SJSA1 (cell line): ENCODE measurements around the gene CTNNA3. TPM values are rescaled to one million over a fixed set of nuclear protein-coding genes. Genes with fewer than 3 reads are reported as not detected.

ENCODE experiments used
- DNase-seq, 2 experiments: peaks; one replicate each; pipeline ENCODE4 v3.0.0-alpha.2; 2015 to 2020; ENCODE audit warnings: low spot score in 2 of 2, low read depth in 1 of 2
- H3K27ac ChIP-seq: fragments of 250-450 bp; sonication (Bioruptor Pico); 2 replicates; pipeline ENCODE4 v1.5.1; 2020; ENCODE audit warnings: mild to moderate bottlenecking, moderate library complexity
- H3K27me3 ChIP-seq: fragments of 250-450 bp; sonication (Bioruptor Pico); replicated peaks from 2 replicates; pipeline ENCODE4 v1.5.1; 2020; ENCODE audit warnings: mild to moderate bottlenecking, moderate library complexity
- H3K36me3 ChIP-seq: fragments of 250-450 bp; sonication (Bioruptor Pico); 2 replicates; pipeline ENCODE4 v1.5.1; 2020; ENCODE audit warnings: mild to moderate bottlenecking
- H3K4me1 ChIP-seq: fragments of 250-450 bp; sonication (Bioruptor Pico); replicated peaks from 2 replicates; pipeline ENCODE4 v1.6.1; 2021; ENCODE audit warnings: mild to moderate bottlenecking
- H3K4me3 ChIP-seq: fragments of 250-450 bp; sonication (Bioruptor Pico); 2 replicates; pipeline ENCODE4 v1.5.1; 2020; ENCODE audit warnings: mild to moderate bottlenecking
- H3K9me3 ChIP-seq: fragments of 250-450 bp; sonication (Bioruptor Pico); replicated peaks from 2 replicates; pipeline ENCODE4 v1.5.1; 2020; ENCODE audit warnings: mild to moderate bottlenecking
- total RNA-seq: library from RNA; depleted of rRNA; stranded (reverse); fragments of >200 nt; shearing (Covaris generic); gene quantifications from 2 replicates; pipeline ENCODE4 v1.2.3, GENCODE V29; 2014

The CTNNA3 gene
- total RNA-seq, 1 experiment from 2014 or later, result 0.18 TPM

DNA sequence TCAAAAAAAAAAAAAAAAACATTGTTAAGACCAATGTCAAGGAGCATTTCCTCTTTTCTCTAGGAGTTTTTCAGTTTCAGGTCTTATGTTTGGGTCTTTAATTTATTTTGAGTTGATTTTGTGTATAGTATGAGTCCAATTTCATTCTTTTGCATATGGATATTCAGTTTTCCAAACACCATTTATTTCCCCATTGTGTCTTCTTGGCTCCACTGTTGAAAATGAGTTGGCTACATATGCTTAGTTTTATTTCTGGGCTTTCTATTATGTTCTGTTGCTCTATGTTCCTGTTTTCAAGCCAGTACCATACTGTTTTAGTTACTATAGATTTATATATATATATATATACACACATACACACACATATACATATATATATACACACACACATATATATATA, 1506.7 kb downstream of the CTNNA3 start:
- H3K36me3 ChIP-seq, result no peaks in the 10 kb centered on the region
- H3K4me3 ChIP-seq, result no peak overlapping the region
- H3K9me3 ChIP-seq, result no peaks in the 10 kb centered on the region
- H3K27me3 ChIP-seq, result no peaks in the 10 kb centered on the region
- H3K4me1 ChIP-seq, result no peaks in the 10 kb centered on the region
- no peak overlapping the region for H3K27ac ChIP-seq
- no peak for DNase-seq

- H3K4me3 ChIP-seq, result no peak overlapping the region
- no peak for DNase-seq
- H3K27me3 ChIP-seq, result no peaks in the 10 kb centered on the region
- H3K27ac ChIP-seq, result no peak overlapping the region
- H3K4me1 ChIP-seq, result no peaks in the 10 kb centered on the region
- H3K36me3 ChIP-seq, result no peaks in the 10 kb centered on the region
- no peaks in the 10 kb centered on the region for H3K9me3 ChIP-seq
Measured at GRCh38 chr10:66187053-66187733, 1508.8 kb downstream of the CTNNA3 start.

DNA sequence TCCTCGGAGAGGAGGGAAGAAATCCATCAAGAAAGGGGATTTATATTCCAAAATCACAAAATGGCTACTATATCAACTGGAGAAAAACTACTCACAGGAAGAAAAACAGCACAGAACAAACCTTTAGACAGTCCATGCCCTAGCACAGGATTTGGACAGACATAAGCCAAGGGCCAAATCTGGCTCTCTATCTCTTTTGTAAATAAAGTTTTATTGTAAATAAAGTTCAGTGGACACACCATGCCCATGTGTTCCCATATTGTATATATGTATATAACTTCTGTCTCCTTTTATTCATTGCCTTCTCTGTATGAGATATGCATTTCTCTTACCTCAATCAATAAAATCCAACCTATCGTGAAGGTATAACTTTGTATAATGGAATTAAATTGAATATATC, 1513.0 kb downstream of the CTNNA3 start:
- no peaks in the 10 kb centered on the region for H3K9me3 ChIP-seq
- no peaks in the 10 kb centered on the region for H3K4me1 ChIP-seq
- H3K36me3 ChIP-seq, result no peaks in the 10 kb centered on the region
- H3K27me3 ChIP-seq, result no peaks in the 10 kb centered on the region
- DNase-seq, result no peak
- H3K4me3 ChIP-seq, result no peak overlapping the region
- H3K27ac ChIP-seq, result no peak overlapping the region

GRCh38 chr10:66180581-66181318, 1515.2 kb downstream of the CTNNA3 start:
- Histone ChIP-seq H3K4me3 (no peak overlapping the region), H3K27ac (no peak overlapping the region), H3K9me3 (no peaks in the 10 kb centered on the region), H3K36me3 (no peaks in the 10 kb centered on the region), H3K27me3 (no peaks in the 10 kb centered on the region), H3K4me1 (no peaks in the 10 kb centered on the region)
- peak in 1 of 2 experiments; percentile 30 for DNase-seq

GRCh38 chr10:66180021-66180420, 1516.0 kb downstream of the CTNNA3 start:
- no peaks in the 10 kb centered on the region for H3K36me3 ChIP-seq
- DNase-seq, result no peak
- no peak overlapping the region for H3K4me3 ChIP-seq

DNA sequence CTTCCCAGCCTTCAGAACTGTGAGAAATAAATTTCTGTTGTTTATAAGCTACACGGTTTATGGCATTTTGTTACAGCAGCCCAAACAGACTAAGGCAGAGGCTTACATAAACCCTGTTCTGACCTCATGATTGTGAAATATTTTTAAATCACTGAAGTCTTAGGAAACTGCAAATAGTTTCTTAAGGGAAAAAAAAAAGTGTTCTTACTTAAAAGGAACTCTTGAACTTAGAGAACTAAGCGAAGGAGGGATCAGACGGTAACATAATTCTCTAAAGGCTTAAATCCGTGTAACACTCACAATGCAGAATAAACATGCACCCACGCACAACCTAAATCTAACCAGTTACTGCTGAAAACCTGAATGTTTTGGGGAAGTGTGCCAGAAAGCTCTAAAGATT, 1519.2 kb downstream of the CTNNA3 start:
- DNase-seq, result no peak
- no peak overlapping the region for H3K4me3 ChIP-seq
- no peaks in the 10 kb centered on the region for H3K27me3 ChIP-seq
- H3K4me1 ChIP-seq, result no peaks in the 10 kb centered on the region
- no peak overlapping the region for H3K27ac ChIP-seq
- no peaks in the 10 kb centered on the region for H3K9me3 ChIP-seq
- H3K36me3 ChIP-seq, result no peaks in the 10 kb centered on the region

More at GRCh38 chr10:66180021-66180420, 1516.0 kb downstream of the CTNNA3 start:
- no peaks in the 10 kb centered on the region for H3K9me3 ChIP-seq
- H3K27ac ChIP-seq, result no peak overlapping the region
- no peaks in the 10 kb centered on the region for H3K27me3 ChIP-seq
- no peaks in the 10 kb centered on the region for H3K4me1 ChIP-seq

DNA sequence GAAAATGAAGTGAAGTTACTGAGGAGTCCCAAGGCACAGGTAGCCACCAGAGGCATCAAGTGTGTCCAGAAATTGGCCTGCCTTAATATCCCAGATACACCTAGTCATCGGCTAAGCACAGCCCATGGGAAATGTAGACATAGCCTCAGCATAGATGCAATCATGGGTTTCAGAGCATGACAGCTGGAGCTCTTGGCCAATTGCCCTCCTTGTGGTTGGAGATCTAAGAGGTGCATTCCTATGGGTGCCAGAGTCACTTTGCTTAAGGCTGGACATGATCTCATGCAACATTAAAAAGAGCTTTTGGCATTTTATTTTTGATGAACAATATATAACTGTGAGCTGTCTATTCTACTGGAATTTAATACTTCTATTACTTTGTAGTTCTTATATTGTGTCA, 1528.2 kb downstream of the CTNNA3 start:
- Histone ChIP-seq H3K27ac (no peak overlapping the region), H3K36me3 (no peaks in the 10 kb centered on the region)
- no peak for DNase-seq

GRCh38 chr10:66162560-66163143, 1533.3 kb downstream of the CTNNA3 start:
- H3K4me3 ChIP-seq, result no peak overlapping the region
- no peaks in the 10 kb centered on the region for H3K4me1 ChIP-seq
- DNase-seq, result no peak
- H3K9me3 ChIP-seq, result no peaks in the 10 kb centered on the region
- H3K27ac ChIP-seq, result no peak overlapping the region
- no peaks in the 10 kb centered on the region for H3K27me3 ChIP-seq
- H3K36me3 ChIP-seq, result no peaks in the 10 kb centered on the region

More for the DNA sequence above, 1528.2 kb downstream of the CTNNA3 start:
- no peaks in the 10 kb centered on the region; the same call in 1 of the 2 replicates for H3K9me3 ChIP-seq
- H3K4me3 ChIP-seq, result no peak overlapping the region
- no peaks in the 10 kb centered on the region for H3K4me1 ChIP-seq
- no peaks in the 10 kb centered on the region for H3K27me3 ChIP-seq

- Histone ChIP-seq H3K27ac (no peak overlapping the region), H3K27me3 (no peaks in the 10 kb centered on the region), H3K36me3 (no peaks in the 10 kb centered on the region), H3K4me1 (no peaks in the 10 kb centered on the region), H3K4me3 (no peak overlapping the region), H3K9me3 (no peaks in the 10 kb centered on the region)
- no peak for DNase-seq
Measured at GRCh38 chr10:66151346-66151745, 1544.6 kb downstream of the CTNNA3 start.

DNA sequence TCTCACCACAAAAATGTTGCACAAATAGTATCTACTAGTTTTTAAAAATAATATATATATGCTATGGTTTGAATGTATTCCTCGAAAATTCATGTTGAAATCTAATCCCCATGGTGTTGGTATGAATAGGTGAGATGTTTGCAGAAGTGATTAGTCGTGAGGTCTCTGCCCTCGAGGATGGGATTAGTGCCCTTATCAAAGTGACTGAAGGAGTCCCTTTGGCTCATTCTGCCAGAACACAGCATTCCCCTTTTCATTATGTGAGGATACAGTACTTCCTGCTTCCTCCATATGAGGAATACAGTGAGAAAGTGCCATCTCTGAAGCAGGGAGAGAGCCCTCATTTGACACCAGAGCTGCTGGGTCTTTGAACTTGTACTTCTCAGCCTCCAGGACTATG, 1547.7 kb downstream of the CTNNA3 start:
- no peak overlapping the region for H3K4me3 ChIP-seq
- no peaks in the 10 kb centered on the region for H3K9me3 ChIP-seq
- no peak for DNase-seq
- no peak overlapping the region for H3K27ac ChIP-seq
- no peaks in the 10 kb centered on the region for H3K36me3 ChIP-seq
- H3K4me1 ChIP-seq, result no peaks in the 10 kb centered on the region
- no peaks in the 10 kb centered on the region for H3K27me3 ChIP-seq

GRCh38 chr10:66144016-66144415, 1552.0 kb downstream of the CTNNA3 start:
- Histone ChIP-seq H3K9me3 (no peaks in the 10 kb centered on the region), H3K4me1 (no peaks in the 10 kb centered on the region), H3K36me3 (no peaks in the 10 kb centered on the region), H3K27ac (no peak overlapping the region), H3K27me3 (no peaks in the 10 kb centered on the region), H3K4me3 (no peak overlapping the region)
- DNase-seq, result no peak

GRCh38 chr10:66102756-66103155, 1593.2 kb downstream of the CTNNA3 start:
- Histone ChIP-seq H3K9me3 (no peaks in the 10 kb centered on the region; the same call in 1 of the 2 replicates), H3K27ac (no peak overlapping the region), H3K4me1 (no peaks in the 10 kb centered on the region), H3K27me3 (no peaks in the 10 kb centered on the region), H3K36me3 (no peaks in the 10 kb centered on the region), H3K4me3 (no peak overlapping the region)
- DNase-seq, result no peak

DNA sequence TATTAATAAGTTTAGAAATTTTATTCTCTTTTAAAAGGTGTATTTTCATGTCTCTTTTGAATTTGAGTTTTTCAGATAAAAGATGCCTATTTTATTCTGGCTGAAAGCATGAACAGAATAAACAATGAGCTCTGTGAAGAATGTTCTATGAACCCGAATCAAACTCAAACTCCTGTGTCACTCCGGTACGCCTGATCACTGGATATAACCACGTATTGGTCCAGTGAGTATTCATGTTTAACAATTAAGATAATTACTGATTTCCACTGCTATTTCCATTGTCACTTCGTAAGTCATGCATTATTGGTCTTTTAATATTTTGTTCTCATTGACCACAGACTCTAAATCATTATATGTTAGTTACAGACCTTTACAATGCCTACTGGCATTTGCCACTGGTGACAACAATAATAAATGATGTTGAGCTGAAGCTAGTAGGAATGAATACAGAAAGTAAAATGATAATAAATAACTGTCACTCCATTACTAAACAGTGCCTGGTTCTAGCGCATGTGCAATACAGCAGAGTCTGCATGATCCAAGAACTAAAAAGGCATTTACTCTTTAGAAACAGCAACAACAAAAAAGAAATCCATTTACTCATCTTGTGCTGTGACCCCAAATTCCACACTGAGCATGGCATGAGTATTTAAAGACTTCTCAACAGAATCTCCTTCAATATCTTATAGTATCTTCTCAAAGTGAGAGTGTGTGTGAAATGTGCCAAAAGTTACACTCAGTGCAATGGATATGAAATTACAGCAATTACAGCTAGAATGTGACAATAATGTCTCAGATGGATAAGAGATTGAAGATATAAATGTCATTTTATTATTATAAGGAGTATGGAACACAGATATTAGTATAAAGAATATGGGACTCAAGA, 1597.2 kb downstream of the CTNNA3 start:
- Histone ChIP-seq H3K27me3 (no peaks in the 10 kb centered on the region), H3K4me1 (no peaks in the 10 kb centered on the region), H3K4me3 (no peak overlapping the region), H3K36me3 (no peaks in the 10 kb centered on the region), H3K27ac (no peak overlapping the region), H3K9me3 (no peaks in the 10 kb centered on the region; the same call in 1 of the 2 replicates)
- DNase-seq, result no peak
